Mesenteric fat pad (tissue), 1 donor: Measurements from ENCODE around the gene EPHX1. TPM values are rescaled to one million over a fixed set of nuclear protein-coding genes. Genes with fewer than 3 reads are reported as not detected.
A peak's percentile ranks its signal among the peaks of the same experiment; 100 is the strongest.
"Not testable (repeated sequence)": the region's sequence is repeated elsewhere in the genome, so short reads cannot be mapped to it uniquely, and the experiment has no call there.

Experiments used
- DNase-seq: peaks from one replicate; pipeline ENCODE4 v3.0.0-alpha.2; 2020; ENCODE audit warnings: low spot score
- total RNA-seq: library from RNA; stranded (reverse); fragmentation: NEBNext Ultra II Directional; extraction: Animal tissue kit (Norgen Biotek cat#: 25700); gene quantifications from one replicate; pipeline ENCODE4 v1.2.1, GENCODE V29; 2021
- donor health status: DM: yes; HTN: yes; CAD: no.

Gene EPHX1
- total RNA-seq, 1 donor from 2014 or later: 288 TPM

DNA sequence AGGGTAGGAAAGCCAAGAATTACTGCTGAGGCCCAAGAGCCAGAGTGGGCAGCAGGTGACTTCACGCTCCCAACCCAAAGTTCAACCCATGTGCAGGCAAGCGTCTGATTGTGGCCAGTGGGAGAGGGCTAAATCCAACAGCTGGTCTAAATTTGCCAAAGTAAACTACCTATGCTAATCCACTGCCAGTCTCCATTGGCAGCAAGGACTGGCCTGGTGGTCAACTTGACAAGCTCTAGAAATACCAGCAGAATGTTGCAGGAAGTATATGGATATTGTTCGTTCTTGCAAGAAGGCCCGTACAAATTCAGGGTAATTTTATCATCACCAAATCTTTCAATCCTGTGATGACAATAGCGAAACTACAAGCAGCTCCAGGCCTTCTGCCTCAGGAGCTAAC is 70.7 kb downstream of the EPHX1 start:
- DNase-seq: no peak

DNA sequence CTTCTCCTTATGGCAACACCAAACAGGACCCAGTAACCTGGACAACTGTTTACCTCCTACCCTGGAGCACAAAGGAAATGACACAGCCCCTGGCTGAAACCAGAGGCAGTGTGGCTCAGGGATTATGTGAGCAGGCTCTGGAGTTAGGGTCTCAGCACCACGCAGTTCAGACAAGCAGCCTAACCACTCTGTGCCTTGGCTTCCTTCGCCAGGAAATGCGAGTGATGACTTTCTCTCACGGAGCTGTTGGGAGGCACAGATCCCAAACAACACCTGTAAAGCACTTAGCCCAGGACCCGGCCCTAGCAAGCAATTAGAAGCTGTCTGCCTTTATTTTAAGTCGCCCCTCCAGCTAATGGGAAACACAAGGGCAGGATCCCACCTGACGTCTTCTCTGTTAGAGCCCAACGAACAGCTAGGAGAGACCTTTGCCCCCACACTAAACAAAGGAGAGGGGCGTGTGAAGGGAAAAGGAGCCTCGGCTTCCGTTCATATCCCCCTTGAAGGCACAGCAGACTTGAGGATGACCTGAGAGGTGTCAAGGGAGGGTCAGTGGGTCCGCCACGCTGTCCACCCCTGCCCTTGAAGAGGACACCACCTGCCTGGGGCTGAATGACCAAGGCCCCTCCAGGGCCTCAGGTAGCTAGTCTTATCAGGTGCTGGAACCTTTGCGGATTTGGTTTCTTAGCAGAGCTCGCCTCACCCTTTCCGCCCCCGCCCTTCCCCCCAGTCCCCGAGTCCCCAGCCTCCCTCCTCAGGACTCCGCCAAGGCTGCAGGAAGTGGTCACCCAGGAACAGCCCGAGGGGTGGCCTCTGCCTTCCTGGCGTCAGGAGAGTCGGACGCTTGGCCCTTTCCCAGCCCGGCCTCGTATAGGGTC is 71.4 kb downstream of the EPHX1 start:
- no peak for DNase-seq

DNA sequence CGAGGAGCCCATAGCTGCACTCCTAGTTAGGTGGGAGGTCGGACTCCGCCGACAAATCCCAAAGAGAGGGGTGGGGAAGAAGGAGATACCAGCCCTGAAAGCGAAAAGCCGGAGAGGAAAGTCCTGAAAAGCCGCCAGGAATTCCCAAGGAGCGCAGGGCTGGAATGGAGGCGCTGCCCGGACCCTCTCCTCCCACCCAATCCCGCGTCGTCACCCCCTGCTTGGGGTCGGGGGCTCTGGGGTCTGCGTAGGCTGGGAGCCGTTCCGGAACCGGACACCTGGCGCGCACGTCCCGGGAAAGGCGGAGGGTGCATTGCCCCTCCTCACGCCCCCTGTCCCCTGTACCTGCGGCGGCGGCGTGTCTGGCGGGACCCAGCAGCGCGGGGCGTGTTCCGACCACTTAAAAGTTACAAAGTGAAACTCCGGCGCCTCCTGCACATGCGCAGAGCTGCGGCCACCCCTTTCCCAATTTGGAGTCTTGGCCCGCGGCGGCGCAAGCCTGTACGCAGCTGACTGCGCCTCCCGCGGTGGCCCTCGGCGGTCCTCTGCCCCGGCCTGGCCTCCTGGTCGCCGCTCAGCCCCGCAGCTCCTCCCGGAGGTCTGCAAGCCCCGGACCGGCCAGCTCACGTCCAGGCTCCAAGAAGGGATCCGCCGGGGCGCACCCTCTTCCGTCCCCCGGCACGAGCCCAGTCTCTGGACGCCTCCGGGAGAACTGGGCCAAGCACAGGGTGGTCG is 72.2 kb downstream of the EPHX1 start, which contains the start of gene TMEM63A:
Gene TMEM63A, minus strand, starts transcription at position 422 of the 735 bp plus-strand sequence. CDS start 4,800 bp downstream, outside the sequence.
- peak; percentile 97 for DNase-seq

DNA sequence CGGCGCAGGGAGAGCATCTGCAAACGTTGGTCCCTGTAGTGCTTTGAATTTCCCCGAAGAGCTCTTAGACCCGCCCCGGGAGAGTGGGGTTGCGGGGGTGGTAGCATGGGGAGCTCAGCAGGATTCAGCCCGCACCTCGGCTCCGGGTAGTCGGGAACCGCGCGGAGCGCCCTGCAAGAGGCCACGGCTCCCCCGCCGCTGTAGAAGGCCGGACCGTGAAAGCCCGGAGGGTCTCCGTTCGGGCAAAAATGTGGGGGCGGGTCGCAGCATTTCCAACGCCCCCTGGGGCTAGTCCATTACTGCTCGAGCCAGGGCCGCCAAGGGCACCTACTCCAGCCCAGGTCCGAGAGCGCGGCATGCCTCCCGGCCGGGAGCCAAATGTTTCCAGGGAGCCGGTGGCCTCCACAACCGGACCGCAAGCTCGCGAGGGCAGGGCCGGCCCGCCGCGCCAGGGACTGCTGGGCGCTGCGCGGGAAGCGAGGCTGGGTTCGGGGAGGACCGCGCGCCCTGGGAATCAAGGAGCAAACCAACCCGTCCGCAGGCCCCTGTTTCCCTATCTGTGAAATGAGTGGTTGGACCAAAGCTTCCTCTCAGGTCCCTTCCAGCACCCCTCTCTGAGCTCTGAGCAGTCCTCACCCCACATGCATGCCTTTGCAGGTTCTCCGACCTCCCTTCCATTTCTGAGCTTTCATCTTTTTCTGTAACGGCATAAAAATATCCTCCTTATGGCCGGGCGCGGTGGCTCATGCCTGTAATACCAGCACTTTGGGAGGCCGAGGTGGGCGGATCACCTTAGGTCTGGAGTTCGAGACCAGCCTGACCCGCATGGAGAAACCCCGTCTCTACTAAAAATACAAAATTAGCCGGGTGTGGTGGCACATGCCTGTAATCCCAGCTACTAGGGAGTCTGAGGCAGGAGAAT is 73.0 kb downstream of the EPHX1 start:
- no peak for DNase-seq

DNA sequence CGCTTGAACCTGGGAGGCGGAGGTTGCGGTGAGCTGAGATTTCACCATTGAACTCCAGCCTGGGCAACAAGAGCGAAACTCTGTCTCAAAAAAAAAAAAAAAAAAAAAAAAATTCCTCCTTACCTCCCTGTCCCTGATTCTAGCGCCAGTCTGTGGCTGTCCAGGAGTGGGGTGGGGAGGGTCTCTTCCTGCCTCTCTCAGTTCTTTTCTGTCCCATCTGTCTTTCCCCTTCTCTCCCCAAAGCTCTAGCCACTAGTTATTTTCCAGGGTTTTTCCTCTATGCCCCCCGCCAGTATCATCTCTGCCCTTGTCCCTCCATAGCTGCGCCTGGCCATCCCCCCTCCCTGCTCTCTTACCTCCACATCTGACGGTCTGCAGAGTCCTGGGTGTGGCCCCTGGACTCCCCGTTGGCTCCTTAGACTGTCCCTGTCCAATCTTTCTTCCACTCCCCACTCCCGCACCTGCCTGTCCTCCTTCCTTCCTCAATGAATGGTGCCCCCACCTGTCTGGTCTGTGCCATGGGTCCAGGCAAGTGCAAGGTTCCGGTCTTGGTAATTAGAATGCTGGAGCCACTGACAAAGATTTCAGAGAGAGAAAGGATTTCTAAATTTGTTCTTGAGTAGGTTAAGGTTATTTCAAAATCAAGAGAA is 73.8 kb downstream of the EPHX1 start:
- no peak for DNase-seq

DNA sequence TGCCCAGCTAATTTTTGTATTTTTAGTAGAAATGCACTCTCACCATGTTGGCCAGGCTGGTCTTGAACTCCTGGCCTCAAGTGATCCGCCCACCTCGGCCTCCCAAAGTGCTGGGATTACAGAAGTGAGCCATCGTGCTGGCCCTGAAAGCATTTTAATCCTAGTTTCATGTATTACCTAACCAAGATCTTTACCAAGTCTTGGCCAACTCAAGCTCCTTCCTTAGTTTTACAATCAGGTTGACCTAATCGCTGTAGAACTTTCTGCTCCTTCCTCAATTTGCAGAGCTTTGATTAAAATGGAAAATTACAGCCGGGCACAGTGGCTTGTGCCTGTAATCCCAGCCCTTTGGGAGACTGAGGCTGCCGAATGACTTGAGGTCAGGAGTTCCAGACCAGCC is 75.4 kb downstream of the EPHX1 start:
- DNase-seq: no peak

DNA sequence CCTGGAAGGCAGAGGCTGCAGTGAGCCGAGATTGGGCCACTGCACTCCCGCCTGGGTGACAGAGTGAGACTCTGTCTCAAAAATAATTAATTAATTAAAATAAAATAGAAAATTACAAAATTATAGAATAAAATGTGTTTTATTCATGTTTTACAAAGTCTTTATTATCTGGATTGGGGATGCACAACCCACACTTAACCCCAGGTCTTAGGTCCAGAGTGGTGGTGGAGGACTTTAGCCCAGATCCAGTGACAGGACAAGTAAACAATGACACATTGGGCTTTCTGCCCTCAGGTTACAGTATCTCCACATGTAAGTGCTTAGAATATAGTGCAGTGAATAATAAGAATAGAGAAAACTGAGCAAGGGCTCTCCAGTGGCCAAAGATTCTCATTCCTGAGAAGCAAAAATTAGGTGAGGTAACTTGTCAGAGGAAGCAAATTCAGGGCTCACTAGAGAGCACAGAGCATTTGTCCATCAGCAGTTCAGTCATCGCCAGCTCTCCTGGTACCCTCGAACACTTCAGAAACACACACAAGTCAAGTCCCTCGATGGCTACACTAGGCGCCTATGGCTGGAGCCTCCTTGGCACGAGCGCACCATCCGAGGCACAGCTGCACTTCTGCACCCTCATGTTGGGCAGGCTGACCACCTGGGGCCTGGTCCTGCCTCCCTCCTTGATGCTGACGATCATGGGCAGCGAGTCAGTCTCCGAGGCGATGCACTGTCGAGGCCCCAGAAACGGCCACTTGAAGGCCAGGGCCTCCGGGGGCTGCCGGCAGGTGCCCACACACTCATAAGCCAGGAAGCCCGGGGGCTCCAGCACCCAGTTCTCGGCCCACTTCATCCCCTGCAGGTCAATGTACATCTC is 76.5 kb downstream of the EPHX1 start:
- no peak for DNase-seq

DNA sequence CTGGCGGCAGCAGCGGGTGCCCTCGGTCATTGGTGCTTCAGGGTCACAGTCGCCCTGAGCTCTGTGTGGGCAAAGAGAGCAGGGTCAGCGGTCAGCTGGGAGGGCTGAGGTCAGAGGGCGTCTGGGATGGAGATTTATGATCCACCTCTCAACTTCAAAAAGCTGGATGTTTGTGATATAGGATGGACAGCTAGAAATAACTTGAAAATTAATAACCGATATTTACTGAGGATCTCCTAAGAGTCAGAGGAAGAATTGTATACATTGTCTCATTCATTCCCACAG is 77.0 kb downstream of the EPHX1 start:
- no peak for DNase-seq

DNA sequence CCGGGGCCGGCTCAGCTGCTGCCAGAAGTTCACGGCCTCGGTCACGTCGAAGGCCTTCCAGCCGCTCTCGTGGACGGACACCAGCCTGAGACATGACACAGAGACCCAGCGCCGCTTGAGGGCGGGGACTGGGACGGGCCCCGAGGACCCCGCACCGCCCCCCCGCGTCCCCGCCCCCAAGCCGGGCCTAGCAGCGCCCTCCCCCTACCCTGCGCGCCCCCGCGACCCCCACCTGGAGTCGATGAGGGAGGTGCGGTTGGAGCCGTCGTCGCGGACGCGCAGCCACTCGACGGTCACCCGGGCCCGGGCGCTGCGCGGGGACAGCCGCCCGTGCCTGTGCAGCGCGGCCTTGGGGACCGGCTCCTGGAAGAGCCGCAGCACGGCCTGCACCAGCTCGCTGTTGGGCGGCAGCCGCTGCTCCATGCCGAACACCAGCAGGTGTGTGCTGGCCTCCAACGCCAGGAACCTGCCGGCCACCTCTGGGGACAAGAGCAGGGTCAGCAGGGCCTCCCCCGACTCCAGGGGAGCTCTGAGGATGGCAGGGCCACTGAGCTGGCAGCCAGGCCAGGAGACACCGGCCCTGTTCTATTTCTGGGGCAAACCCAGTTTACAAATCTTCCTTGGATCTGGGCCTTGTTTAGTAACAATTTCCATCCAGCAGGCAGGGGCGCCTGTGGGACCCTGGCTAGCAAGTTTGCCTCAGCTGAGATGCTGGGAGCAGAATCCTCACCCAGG is 77.8 kb downstream of the EPHX1 start:
- not testable (repeated sequence) for DNase-seq

DNA sequence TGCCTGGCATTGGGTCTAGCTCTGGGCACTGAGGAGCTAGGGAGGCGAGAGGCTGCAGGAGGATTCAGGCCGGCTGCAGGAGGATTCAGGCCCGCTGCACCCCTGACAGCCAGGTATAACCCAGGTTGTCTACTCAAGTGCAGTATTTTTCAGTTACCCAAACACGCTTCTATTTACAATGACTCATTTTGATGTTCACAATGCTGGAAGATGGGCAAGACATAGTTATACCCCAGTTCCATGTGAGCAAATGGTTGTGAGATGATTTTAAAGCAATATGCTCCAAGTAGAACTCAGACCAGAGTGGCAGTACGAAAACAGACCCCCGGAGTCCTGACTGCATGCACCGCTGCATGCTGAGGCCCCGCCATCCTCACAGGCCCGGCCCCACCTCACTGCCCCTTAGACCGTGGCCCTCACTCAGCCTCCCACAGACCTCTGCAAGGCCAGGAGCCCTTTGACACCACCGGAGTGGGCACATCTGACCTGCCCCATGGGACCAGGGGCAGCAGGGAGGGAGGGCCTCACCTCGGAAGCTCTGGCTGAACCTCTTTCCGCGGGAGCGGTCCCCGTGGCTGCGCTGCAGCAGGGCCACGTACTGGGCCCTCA is 78.5 kb downstream of the EPHX1 start:
- no peak for DNase-seq

DNA sequence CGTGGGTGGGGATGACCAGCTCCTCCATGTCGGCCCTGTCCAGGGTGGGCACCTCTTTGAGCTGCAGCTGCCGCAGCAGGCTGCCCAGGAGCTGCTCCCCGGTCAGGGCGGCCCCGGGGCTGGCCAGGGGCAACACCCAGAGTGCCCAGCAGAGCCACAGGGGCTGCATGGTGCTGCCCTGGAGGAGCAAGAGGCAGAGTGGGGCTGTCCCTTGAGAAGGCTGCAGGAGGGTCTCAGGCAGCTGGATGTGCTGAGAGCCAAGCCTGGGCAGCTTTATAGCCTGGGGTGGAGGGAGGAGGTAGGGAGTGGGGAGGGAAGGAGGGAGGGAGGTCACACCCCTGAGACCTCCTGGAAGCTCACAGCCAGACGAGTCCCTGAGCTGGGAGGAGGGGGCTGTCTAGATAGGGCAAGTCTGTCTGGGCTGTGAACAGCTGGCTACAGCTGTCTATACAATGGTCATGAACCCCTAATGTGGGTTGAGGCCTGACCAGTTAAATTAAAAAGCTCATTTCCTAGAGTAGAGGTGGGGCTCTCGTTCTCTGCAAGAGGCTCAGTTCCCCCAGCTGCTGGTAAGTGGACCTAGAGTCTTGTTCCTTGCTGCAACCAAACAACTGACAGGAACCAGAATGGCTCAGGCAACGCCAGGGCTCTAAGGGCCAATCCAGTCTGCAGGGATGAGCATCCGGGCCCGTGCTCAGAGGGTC is 79.1 kb downstream of the EPHX1 start, which contains the start of gene LEFTY1:
Gene LEFTY1, minus strand, starts transcription at position 249 of the 704 bp plus-strand sequence. Its CDS starts 80 bp downstream, at position 169.
- DNase-seq: no peak

DNA sequence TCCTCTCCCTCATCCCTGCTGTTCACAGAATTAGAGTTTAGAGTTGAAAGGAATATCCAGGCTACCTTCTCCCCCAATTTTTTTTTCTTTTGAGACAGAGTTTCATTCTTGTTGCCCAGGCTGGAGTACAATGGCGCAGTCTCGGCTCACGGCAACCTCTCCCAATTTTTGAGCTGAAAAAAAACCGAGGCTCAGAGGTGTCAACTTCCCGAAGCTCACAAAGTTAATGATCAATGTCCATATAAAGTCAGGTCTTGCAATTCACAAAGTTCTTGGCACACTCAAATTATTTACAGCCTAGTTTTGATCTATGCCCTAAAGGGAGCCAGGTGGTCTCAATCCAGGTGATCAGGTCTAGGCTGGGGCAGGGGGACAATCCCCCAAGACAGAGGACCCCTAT is 79.8 kb downstream of the EPHX1 start:
- DNase-seq: no peak

DNA sequence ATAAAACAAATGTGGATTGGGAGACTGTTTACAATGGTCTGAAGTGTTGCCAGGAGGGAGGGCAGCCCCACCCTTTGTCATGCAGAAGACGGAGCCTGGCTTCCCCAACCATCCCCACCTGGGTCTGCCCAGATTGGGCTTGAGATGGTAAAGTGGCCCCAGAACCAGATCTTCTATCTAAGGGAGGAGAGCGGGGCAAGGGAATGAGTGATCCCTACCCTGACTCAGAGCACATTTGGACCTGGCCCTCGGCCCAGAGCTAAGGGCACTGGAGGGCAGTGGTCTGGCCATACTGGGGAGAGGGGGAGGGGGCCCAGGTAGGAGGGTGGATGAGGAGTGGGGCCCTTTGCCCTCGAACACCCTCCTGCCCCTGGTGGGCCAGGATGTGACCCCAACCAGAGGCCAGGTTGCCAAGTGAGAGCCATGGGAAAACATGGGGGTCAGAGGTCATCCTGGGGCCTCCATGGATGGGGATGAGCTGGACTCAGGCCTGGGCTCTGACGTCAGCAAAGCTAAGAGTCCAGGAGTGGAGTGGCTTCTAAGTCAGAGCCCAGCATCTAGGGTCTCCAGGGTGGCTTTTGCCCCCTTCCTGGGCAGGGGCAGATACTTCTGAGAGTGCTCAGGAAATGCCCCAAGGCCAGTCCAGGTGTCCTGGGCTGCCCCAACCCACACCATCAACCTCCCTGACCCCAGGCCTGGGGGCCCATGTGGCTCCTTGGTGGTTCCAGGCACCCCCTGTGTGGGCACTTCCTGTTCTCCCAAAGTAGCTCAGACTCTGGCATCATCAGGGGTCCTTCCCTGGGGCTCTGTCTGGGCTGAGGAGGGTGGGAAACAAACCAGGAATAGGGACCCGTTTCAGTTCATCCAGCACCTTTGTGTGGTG is 80.7 kb downstream of the EPHX1 start:
- DNase-seq: no peak

DNA sequence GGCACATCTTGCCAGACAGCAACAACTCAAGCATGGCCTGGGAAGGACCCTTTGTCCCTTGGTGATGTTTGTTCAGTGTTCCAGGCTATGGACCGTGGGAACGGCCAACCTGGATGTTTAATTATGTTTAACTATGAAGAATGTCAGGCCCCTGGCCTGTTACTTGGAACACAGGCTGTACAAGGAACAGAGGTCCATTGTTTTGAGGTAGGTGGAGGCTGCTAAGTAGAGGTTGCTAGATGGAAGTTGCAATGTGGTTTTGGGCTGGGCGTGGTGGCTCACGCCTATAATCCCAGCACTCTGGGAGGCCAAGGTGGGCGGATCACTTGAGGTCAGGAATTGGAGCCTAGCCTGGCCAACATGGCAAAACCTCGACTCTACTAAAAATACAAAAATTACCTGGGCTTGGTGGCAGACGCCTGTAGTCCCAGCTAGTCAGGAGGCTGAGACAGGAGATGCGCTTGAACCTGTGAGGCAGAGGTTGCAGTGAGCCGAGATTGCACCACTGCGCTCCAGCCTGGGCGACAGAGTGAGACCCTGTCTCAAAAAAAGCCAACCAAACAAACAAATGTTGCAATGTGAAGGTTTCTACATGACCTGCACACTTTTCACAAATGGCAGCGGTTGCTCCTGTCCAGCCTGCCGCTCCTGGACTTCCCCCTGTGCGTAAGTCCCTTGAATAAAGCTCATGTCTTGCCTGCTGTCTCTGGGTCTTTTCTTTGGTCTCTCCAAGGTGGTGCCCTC is 81.5 kb downstream of the EPHX1 start:
- DNase-seq: no peak

DNA sequence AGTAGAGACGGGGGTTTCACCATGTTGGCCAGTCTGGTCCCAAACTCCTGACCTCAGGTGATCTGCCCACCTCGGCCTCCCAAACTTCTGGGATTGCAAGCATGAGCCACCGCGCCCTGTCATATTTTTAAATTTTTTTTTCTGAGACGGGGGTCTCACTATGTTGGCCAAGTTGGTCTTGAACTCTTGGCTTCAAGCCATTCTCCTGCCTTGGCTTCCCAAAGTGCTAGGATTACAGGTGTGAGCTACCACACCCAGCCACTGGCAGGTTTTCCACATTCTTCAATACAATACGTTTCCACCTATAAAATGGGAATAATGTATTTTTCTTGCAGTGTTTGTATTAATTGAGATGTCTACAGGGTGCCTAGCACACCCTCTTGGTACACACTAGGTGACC is 82.4 kb downstream of the EPHX1 start:
- DNase-seq: no peak
